Prostate gland (tissue), 2 donors: ENCODE measurements around the gene SLC17A3. TPM values are rescaled to one million over a fixed set of nuclear protein-coding genes. Genes with fewer than 3 reads are reported as not detected.

Experiments used
- DNase-seq: peaks from one replicate; pipeline ENCODE4 v3.0.0-alpha.2; 2019; ENCODE audit warnings: low spot score
- H3K27ac ChIP-seq, 2 donors: fragments of 200-600 bp; sonication (generic); 2 replicates each; pipeline ENCODE4 v1.5.1; 2017 to 2019
- H3K27me3 ChIP-seq: fragments of 200-600 bp; sonication (generic); replicated peaks from 2 replicates; pipeline ENCODE4 v1.5.1; 2019; ENCODE audit not compliant: insufficient read depth
- H3K36me3 ChIP-seq, 2 donors: fragments of 200-600 bp; sonication (generic); 1 replicate in 1 of 2; 2 replicates in 1 of 2; pipeline versions ENCODE4 v1.5.1 to v1.8.1; 2017 to 2019
- H3K4me1 ChIP-seq: fragments of 200-600 bp; sonication (generic); replicated peaks from 2 replicates; pipeline ENCODE4 v1.5.1; 2019
- H3K4me3 ChIP-seq, 2 donors: fragments of 200-600 bp; sonication (generic); 2 replicates each; pipeline ENCODE4 v1.5.1; 2017 to 2019
- H3K9me3 ChIP-seq: fragments of 200-600 bp; sonication (generic); 2 replicates; pipeline ENCODE4 v1.5.1; 2017
- POLR2A ChIP-seq: fragments of 450-650 bp; IDR thresholded peaks from one replicate; pipeline ENCODE4 v1.6.1; 2016; ENCODE audit warnings: antibody characterized with exemption, mild to moderate bottlenecking
- POLR2AphosphoS5 ChIP-seq: sonication (generic); formaldehyde crosslinking; IDR thresholded peaks from one replicate; pipeline ENCODE4 v1.6.1; 2017; ENCODE audit warnings: antibody characterized with exemption
- WGBS: methylation state at CpG from one replicate; pipeline ENCODE4 v1.1.5; 2018; 5-methylcytosine and 5-hydroxymethylcytosine counted together
- intact Hi-C: fragments of 100-400 bp; cut with DNase I; formaldehyde crosslinking; loops from one replicate; pipeline ENCODE4 v1.14.2; 2022
- total RNA-seq, 2 donors: library from RNA; depleted of rRNA; stranded (reverse); fragments of >200 nt; gene quantifications; one replicate each; pipeline ENCODE4 v1.1.0, GENCODE V29; 2016
- TF ChIP-seq, protein P1 (sequence below), 4 experiments: fragments of 200-600 bp in 2 of 4; fragments of 450-650 bp in 2 of 4; sonication (generic) in 2 of 4; IDR thresholded peaks; 1 replicate in 3 of 4; 2 replicates in 1 of 4; pipeline ENCODE4 v1.5.1; 2016 to 2019; ENCODE audit warnings: antibody characterized with exemption in 4 of 4, mild to moderate bottlenecking in 2 of 4, moderate library complexity in 2 of 4

SLC17A3 gene
- total RNA-seq, 2 donors from 2014 or later = not detected

DNA sequence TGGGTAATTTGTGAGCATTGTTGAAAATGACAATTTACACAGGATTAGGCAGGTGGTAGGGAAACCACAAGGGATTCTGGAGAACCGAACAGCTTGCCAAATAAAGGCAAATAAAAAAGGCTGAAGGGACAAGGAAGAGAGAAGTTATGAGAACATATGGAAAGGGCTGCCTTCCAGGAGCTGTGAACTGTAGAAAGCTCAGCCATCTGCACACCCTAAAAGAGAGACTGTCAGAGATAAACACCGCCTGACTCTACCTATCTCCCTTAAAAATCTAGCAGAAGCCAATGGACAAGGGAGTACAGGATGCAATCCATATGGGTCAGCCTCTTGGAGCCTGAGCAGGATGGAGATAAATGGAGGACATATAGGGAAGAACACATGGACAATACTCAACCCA, 29.5 kb downstream of the SLC17A3 start:
- Histone ChIP-seq H3K27me3 (no peaks in the 10 kb centered on the region), H3K9me3 (no peaks in the 10 kb centered on the region)

DNA sequence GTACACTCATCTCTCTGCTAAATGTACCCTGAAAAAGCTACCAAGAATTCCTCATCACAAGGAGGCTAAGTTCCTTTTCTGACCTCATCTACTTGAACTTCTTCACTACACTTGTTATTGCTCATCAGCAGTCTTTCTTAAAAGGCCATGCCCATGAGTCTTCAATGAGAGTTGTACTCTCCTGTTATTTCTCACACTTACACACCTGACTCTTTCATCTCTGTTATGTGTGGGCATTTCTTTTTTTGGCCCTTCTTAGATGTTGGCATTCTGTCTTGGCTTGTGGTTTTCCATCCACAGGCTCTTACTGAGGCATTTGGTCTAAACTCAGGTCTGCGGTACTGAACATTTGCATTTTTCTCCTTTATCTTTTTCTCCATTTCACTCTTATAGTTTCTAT, 31.5 kb downstream of the SLC17A3 start:
- no peaks in the 10 kb centered on the region for H3K27me3 ChIP-seq
- TF ChIP-seq POLR2A (no peak), POLR2AphosphoS5 (no peak)
- TF ChIP-seq, protein P1, sequence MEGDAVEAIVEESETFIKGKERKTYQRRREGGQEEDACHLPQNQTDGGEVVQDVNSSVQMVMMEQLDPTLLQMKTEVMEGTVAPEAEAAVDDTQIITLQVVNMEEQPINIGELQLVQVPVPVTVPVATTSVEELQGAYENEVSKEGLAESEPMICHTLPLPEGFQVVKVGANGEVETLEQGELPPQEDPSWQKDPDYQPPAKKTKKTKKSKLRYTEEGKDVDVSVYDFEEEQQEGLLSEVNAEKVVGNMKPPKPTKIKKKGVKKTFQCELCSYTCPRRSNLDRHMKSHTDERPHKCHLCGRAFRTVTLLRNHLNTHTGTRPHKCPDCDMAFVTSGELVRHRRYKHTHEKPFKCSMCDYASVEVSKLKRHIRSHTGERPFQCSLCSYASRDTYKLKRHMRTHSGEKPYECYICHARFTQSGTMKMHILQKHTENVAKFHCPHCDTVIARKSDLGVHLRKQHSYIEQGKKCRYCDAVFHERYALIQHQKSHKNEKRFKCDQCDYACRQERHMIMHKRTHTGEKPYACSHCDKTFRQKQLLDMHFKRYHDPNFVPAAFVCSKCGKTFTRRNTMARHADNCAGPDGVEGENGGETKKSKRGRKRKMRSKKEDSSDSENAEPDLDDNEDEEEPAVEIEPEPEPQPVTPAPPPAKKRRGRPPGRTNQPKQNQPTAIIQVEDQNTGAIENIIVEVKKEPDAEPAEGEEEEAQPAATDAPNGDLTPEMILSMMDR (IDR thresholded peaks at IDR 0.05) = no peak
- no peaks in the 10 kb centered on the region for H3K36me3 ChIP-seq
- H3K9me3 ChIP-seq = no peaks in the 10 kb centered on the region
- DNase-seq = no peak
- no peaks in the 10 kb centered on the region for H3K4me1 ChIP-seq
- WGBS = 89% methylated on average over 1 of the region's 1 CpG
- H3K27ac ChIP-seq = no peak overlapping the region
- intact Hi-C loops = no loop called here
- no peak overlapping the region for H3K4me3 ChIP-seq

More for the DNA sequence above, 29.5 kb downstream of the SLC17A3 start:
- TF ChIP-seq POLR2AphosphoS5 (no peak), POLR2A (no peak)
- TF ChIP-seq, protein P1 (IDR thresholded peaks at IDR 0.05) = no peak
- Histone ChIP-seq H3K4me1 (no peaks in the 10 kb centered on the region), H3K36me3 (no peaks in the 10 kb centered on the region), H3K4me3 (no peak overlapping the region), H3K27ac (no peak overlapping the region)
- intact Hi-C loops = no loop called here
- DNase-seq = no peak
- WGBS = 30% methylated on average over 2 of the region's 2 CpGs

DNA sequence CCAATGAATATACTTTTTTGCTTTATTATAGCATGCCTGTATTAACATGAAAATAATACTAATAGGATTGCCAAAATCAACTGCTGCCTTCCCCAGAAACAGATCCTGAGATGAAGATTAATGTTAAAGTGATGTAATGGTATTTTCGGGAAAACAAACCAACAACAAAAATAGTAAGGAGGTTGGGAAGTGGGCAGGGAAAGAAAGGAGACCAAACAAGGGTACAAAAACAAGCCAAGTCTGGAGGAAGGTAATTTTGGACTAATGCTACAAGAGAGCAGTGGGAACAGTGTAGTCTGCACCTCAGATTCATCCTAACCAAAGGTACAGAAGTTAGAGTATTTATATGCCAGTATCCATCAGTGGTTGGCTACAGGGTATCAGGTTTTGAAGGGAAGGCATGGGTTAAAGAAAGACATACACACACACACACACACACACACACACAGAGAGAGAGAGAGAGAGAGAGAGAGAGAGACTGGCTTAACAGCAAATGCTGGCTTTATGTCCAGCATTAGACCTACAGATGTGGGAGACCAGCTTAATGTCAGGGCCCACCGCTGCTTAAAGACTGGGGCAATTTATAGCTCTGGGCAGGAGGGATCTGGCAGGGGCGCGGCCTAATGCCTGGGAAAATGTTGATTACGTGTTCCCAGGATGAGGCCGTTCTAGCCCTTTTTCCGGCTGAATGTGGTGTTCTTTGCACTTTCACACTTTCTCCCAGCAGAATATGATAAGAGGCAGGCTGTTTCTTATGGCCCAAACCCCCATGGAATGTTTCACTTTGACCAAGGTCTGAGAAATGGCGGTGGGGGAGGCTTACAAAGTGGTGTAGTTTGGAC, 38.4 kb downstream of the SLC17A3 start:
- no peak for DNase-seq

DNA sequence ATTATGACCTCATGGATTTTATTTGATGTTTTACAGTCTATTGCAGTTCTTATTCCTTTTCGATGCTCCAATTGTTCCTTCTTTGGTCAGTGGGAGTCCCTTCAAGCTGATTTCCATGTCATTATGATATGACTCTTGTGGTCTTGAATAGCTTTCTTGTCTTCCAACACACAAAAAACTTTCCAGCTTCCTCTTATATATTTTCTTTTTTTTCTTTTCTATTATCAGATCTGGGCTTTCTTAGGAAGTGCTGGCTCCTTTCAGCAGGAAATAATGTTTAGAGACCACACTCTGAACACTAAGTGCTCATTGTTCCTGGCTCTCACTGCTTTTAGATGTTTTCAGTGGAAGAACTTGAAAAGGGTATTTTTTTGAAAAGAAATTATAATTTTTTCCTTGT, 39.1 kb downstream of the SLC17A3 start:
- Histone ChIP-seq H3K27me3 (no peaks in the 10 kb centered on the region), H3K4me1 (no peaks in the 10 kb centered on the region), H3K27ac (no peak overlapping the region), H3K9me3 (no peaks in the 10 kb centered on the region), H3K36me3 (no peaks in the 10 kb centered on the region), H3K4me3 (no peak overlapping the region)
- 54% methylated on average over 1 of the region's 1 CpG for WGBS
- no peak for DNase-seq
- TF ChIP-seq, protein P1 (IDR thresholded peaks at IDR 0.05) = no peak
- TF ChIP-seq POLR2AphosphoS5 = no peak
- no peak for TF ChIP-seq POLR2A
- intact Hi-C loops = no loop called here

More for the DNA sequence above, 38.4 kb downstream of the SLC17A3 start:
- 64% methylated on average over 8 of the region's 8 CpGs for WGBS
- Histone ChIP-seq H3K4me1 (no peaks in the 10 kb centered on the region), H3K9me3 (no peaks in the 10 kb centered on the region), H3K36me3 (no peaks in the 10 kb centered on the region), H3K27me3 (no peaks in the 10 kb centered on the region), H3K4me3 (no peak overlapping the region), H3K27ac (no peak overlapping the region)
- no peak for TF ChIP-seq POLR2AphosphoS5
- TF ChIP-seq POLR2A = no peak
- TF ChIP-seq, protein P1 (IDR thresholded peaks at IDR 0.05) = no peak
- intact Hi-C loops = no loop called here

DNA sequence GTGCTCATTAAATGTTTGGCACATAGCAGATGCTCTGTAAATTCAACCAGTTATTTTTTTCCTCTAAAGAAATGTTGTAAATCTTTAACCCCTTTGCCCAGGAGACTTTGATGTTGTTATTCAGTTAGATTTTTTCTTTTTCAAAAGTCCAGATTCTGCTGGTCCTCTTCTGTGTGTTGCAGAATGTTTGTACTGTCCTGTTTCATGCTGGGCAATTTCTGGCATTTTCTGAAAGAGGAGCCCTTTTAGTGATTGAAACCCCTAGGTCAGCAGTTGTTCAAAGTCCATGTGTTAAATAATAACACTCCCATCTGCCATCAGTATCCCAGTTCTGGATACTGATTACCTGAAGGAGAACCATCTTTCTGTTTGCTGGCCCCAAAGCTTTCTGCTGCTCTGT, 40.9 kb downstream of the SLC17A3 start:
- no peaks in the 10 kb centered on the region for H3K9me3 ChIP-seq
- H3K36me3 ChIP-seq = no peaks in the 10 kb centered on the region
- H3K27ac ChIP-seq = no peak overlapping the region
- intact Hi-C loops = no loop called here
- H3K4me1 ChIP-seq = no peaks in the 10 kb centered on the region
- no peaks in the 10 kb centered on the region for H3K27me3 ChIP-seq
- no peak for DNase-seq
- no peak overlapping the region for H3K4me3 ChIP-seq
- TF ChIP-seq, protein P1 (IDR thresholded peaks at IDR 0.05) = no peak
- no peak for TF ChIP-seq POLR2A
